OCI-LY1 (cell line): ENCODE measurements around the gene AP4S1.

Source experiments
- H2AFZ ChIP-seq: fragments of 200-600 bp; sonication (generic), shearing (Covaris generic); 2 replicates; pipeline ENCODE4 v1.6.0; 2014; ENCODE audit warnings: antibody characterized with exemption, mild to moderate bottlenecking, low read length
- H3F3A ChIP-seq: fragments of 200-600 bp; sonication (generic), shearing (Covaris generic); 2 replicates; pipeline ENCODE4 v1.6.0; 2014; ENCODE audit warnings: mild to moderate bottlenecking, antibody characterized with exemption, low read length, moderate library complexity; ENCODE audit not compliant: insufficient read depth
- H3K27ac ChIP-seq: fragments of 200-600 bp; sonication (generic); 2 replicates; pipeline ENCODE4 v1.5.1; 2014; ENCODE audit warnings: low read length, mixed run types, mild to moderate bottlenecking, low read depth; ENCODE audit not compliant: poor library complexity, severe bottlenecking
- H3K27me3 ChIP-seq: fragments of 200-600 bp; sonication (generic); 2 replicates; pipeline ENCODE4 v1.6.0; 2014; ENCODE audit warnings: antibody characterized with exemption, mild to moderate bottlenecking, low read length, moderate library complexity; ENCODE audit not compliant: insufficient read depth
- H3K36me3 ChIP-seq: fragments of 200-600 bp; sonication (generic); 2 replicates; pipeline ENCODE4 v1.6.1; 2014; ENCODE audit warnings: mild to moderate bottlenecking, antibody characterized with exemption, low read length, moderate library complexity, mixed read lengths; ENCODE audit not compliant: insufficient read depth
- H3K4me1 ChIP-seq: fragments of 200-600 bp; sonication (generic); 2 replicates; pipeline ENCODE4 v1.5.1; 2014; ENCODE audit warnings: mild to moderate bottlenecking, low read length, moderate library complexity; ENCODE audit not compliant: insufficient read depth, severe bottlenecking
- H3K4me2 ChIP-seq: fragments of 200-600 bp; sonication (generic), shearing (Covaris generic); 2 replicates; pipeline ENCODE4 v1.6.1; 2014; ENCODE audit warnings: low read length
- H3K4me3 ChIP-seq: fragments of 200-600 bp; sonication (generic); 2 replicates; pipeline ENCODE4 v1.5.1; 2014; ENCODE audit warnings: low read length, low read depth, mild to moderate bottlenecking, mixed read lengths; ENCODE audit not compliant: poor library complexity, severe bottlenecking
- H3K79me2 ChIP-seq: fragments of 200-600 bp; shearing (Covaris generic); 2 replicates; pipeline ENCODE4 v1.6.1; 2016; ENCODE audit warnings: mixed run types, low read length, mixed read lengths; ENCODE audit not compliant: insufficient read depth
- H3K9ac ChIP-seq: fragments of 200-600 bp; sonication (generic), shearing (Covaris generic); 2 replicates; pipeline ENCODE4 v1.6.1; 2014; ENCODE audit warnings: mild to moderate bottlenecking, low read length, mixed read lengths
- H3K9me2 ChIP-seq: fragments of 200-600 bp; sonication (generic), shearing (Covaris generic); 2 replicates; pipeline ENCODE4 v1.6.1; 2014; ENCODE audit warnings: low read depth, mild to moderate bottlenecking, low read length, mixed read lengths
- H3K9me3 ChIP-seq: fragments of 200-600 bp; shearing (Covaris generic); 2 replicates; pipeline ENCODE4 v1.6.1; 2014; ENCODE audit warnings: low read length, mixed read lengths
- H4K20me1 ChIP-seq: fragments of 200-600 bp; sonication (generic), shearing (Covaris generic); 2 replicates; pipeline ENCODE4 v1.6.0; 2016; ENCODE audit warnings: mild to moderate bottlenecking, low read length; ENCODE audit not compliant: insufficient read depth
- EZH2 ChIP-seq: fragments of 200-600 bp; sonication (generic), shearing (Covaris generic); IDR thresholded peaks from 2 replicates; pipeline ENCODE4 v1.8.0; 2017; ENCODE audit warnings: borderline replicate concordance, mixed run types, mild to moderate bottlenecking, antibody characterized with exemption, low read length, moderate library complexity, mixed read lengths
- TF ChIP-seq, protein P1 (sequence below): fragments of 200-600 bp; sonication (generic), shearing (Covaris generic); IDR thresholded peaks from 2 replicates; pipeline ENCODE4 v1.5.1; 2017; ENCODE audit warnings: mild to moderate bottlenecking, antibody characterized with exemption, low read length, moderate library complexity, mixed read lengths

Gene AP4S1

GRCh38 chr14:31045501-31046080 is 20.1 kb downstream of the AP4S1 start:
- Histone ChIP-seq H2AFZ (no peak overlapping the region), H3K9ac (no peak overlapping the region), H4K20me1 (no peaks in the 10 kb centered on the region), H3K36me3 (no peaks in the 10 kb centered on the region), H3K4me2 (no peak overlapping the region), H3K27ac (no peak overlapping the region), H3K79me2 (no peaks in the 10 kb centered on the region), H3K9me3 (no peaks in the 10 kb centered on the region), H3K4me3 (no peak overlapping the region), H3F3A (no peaks in the 10 kb centered on the region), H3K4me1 (no peaks in the 10 kb centered on the region), H3K9me2 (no peaks in the 10 kb centered on the region), H3K27me3 (no peaks in the 10 kb centered on the region)
- TF ChIP-seq, protein P1, sequence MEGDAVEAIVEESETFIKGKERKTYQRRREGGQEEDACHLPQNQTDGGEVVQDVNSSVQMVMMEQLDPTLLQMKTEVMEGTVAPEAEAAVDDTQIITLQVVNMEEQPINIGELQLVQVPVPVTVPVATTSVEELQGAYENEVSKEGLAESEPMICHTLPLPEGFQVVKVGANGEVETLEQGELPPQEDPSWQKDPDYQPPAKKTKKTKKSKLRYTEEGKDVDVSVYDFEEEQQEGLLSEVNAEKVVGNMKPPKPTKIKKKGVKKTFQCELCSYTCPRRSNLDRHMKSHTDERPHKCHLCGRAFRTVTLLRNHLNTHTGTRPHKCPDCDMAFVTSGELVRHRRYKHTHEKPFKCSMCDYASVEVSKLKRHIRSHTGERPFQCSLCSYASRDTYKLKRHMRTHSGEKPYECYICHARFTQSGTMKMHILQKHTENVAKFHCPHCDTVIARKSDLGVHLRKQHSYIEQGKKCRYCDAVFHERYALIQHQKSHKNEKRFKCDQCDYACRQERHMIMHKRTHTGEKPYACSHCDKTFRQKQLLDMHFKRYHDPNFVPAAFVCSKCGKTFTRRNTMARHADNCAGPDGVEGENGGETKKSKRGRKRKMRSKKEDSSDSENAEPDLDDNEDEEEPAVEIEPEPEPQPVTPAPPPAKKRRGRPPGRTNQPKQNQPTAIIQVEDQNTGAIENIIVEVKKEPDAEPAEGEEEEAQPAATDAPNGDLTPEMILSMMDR: no peak
- TF ChIP-seq EZH2: no peak

DNA sequence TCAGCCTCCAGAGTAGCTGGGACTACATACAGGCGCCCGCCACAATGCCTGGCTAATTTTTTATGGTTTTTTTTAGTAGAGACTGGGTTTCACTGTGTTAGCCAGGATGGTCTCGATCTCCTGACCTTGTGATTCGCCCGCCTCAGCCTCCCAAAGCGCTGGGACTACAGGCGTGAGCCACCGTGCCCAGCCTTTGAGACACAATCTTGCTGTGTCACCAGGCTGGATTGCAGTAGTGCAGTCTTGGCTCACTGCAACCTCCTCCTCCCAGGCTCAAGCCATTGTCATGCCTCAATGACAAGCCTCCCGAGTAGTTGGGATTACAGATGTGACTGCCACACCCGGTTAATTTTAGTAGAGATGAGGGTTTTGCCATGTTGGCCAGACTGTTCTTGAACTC is 22.1 kb downstream of the AP4S1 start:
- Histone ChIP-seq H3K27ac (no peak overlapping the region), H2AFZ (no peak overlapping the region), H3K4me2 (no peak overlapping the region), H3K4me3 (no peak overlapping the region), H4K20me1 (no peaks in the 10 kb centered on the region), H3K27me3 (no peaks in the 10 kb centered on the region), H3K9me3 (no peaks in the 10 kb centered on the region), H3K4me1 (no peaks in the 10 kb centered on the region), H3K9ac (no peak overlapping the region), H3K79me2 (no peaks in the 10 kb centered on the region), H3K9me2 (no peaks in the 10 kb centered on the region), H3K36me3 (no peaks in the 10 kb centered on the region), H3F3A (no peaks in the 10 kb centered on the region)
- TF ChIP-seq EZH2: no peak
- TF ChIP-seq, protein P1: no peak

DNA sequence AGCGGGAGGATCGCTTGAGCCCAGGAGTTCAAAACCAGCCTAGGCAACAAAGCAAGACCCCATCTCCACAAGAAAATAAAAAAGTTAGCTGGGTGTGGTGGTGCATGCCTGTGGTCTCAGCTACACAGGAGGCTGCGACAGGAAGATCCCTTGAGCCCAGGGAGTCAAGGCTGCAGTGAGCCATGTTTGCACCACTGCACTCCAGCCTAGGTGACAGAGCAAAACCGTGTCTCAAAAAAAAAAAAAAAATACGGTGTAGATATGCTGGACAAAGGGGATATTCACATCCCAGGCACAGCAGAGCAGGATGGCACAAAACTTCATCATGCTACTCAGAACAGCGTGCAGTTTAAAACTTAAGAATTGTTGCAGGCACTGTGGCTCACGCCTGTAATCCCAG is 25.6 kb downstream of the AP4S1 start:
- H3K36me3 ChIP-seq: no peaks in the 10 kb centered on the region
- no peak overlapping the region for H2AFZ ChIP-seq
- no peak overlapping the region for H3K4me2 ChIP-seq
- H3K27ac ChIP-seq: no peak overlapping the region
- no peaks in the 10 kb centered on the region for H3K9me3 ChIP-seq
- H3F3A ChIP-seq: no peaks in the 10 kb centered on the region
- H3K4me3 ChIP-seq: no peak overlapping the region
- no peaks in the 10 kb centered on the region for H3K79me2 ChIP-seq
- no peak overlapping the region for H3K9ac ChIP-seq
- no peaks in the 10 kb centered on the region for H3K4me1 ChIP-seq
- H3K27me3 ChIP-seq: no peaks in the 10 kb centered on the region
- no peak for TF ChIP-seq EZH2
- TF ChIP-seq, protein P1: no peak
- H4K20me1 ChIP-seq: no peaks in the 10 kb centered on the region
- no peaks in the 10 kb centered on the region for H3K9me2 ChIP-seq
